HG03175 (cell line): ENCODE measurements around the gene NAALADL2.
"Not testable (repeated sequence)": the region's sequence is repeated elsewhere in the genome, so short reads cannot be mapped to it uniquely, and the experiment has no call there.

Experiments
- ATAC-seq: cut with Tn5 transposase; IDR thresholded peaks from one replicate; pipeline ENCODE4 v1.9.1; 2021; ENCODE audit warnings: mild to moderate bottlenecking, moderate library complexity; ENCODE audit not compliant: unreplicated experiment

NAALADL2 gene

GRCh38 chr3:175404027-175404426 is 544.9 kb downstream of the NAALADL2 start:
- ATAC-seq, result no peak

GRCh38 chr3:175404621-175405020 is 545.5 kb downstream of the NAALADL2 start:
- ATAC-seq, result no peak

GRCh38 chr3:175410251-175410650 is 551.1 kb downstream of the NAALADL2 start:
- ATAC-seq, result no peak

GRCh38 chr3:175411405-175411804 is 552.3 kb downstream of the NAALADL2 start:
- no peak for ATAC-seq

GRCh38 chr3:175411946-175412345 is 552.8 kb downstream of the NAALADL2 start:
- no peak for ATAC-seq

- no peak for ATAC-seq
These were observed 554.8 kb downstream of the NAALADL2 start for GRCh38 chr3:175413926-175414325.

- ATAC-seq, result no peak
These were observed 557.5 kb downstream of the NAALADL2 start for GRCh38 chr3:175416600-175416999.

GRCh38 chr3:175417426-175417825 is 558.3 kb downstream of the NAALADL2 start:
- ATAC-seq, result no peak

GRCh38 chr3:175421902-175422301 is 562.8 kb downstream of the NAALADL2 start:
- ATAC-seq, result no peak

- ATAC-seq, result no peak
These were observed 563.6 kb downstream of the NAALADL2 start for GRCh38 chr3:175422744-175423143.

GRCh38 chr3:175423848-175424247 is 564.7 kb downstream of the NAALADL2 start:
- ATAC-seq, result not testable (repeated sequence)

GRCh38 chr3:175426805-175427204 is 567.7 kb downstream of the NAALADL2 start:
- no peak for ATAC-seq

- ATAC-seq, result no peak
These were observed 569.3 kb downstream of the NAALADL2 start for GRCh38 chr3:175428466-175428865.

- no peak for ATAC-seq
These were observed 572.0 kb downstream of the NAALADL2 start for GRCh38 chr3:175430983-175431773.

- ATAC-seq, result no peak
These were observed 573.4 kb downstream of the NAALADL2 start for GRCh38 chr3:175432376-175433025.

- ATAC-seq, result no peak
These were observed 574.0 kb downstream of the NAALADL2 start for GRCh38 chr3:175433026-175433674.

GRCh38 chr3:175434561-175434960 is 575.4 kb downstream of the NAALADL2 start:
- no peak for ATAC-seq

- ATAC-seq, result no peak
These were observed 584.5 kb downstream of the NAALADL2 start for GRCh38 chr3:175443682-175444081.

- no peak for ATAC-seq
These were observed 586.6 kb downstream of the NAALADL2 start for GRCh38 chr3:175445741-175446140.

- ATAC-seq, result no peak
These were observed 588.4 kb downstream of the NAALADL2 start for GRCh38 chr3:175447521-175447920.

- no peak for ATAC-seq
These were observed 594.2 kb downstream of the NAALADL2 start for GRCh38 chr3:175453361-175453760.

- ATAC-seq, result no peak
These were observed 597.3 kb downstream of the NAALADL2 start for GRCh38 chr3:175456466-175456865.
